HG02870 (cell line): Measurements from ENCODE around the gene DCBLD1.

ENCODE experiments used
- ATAC-seq: cut with Tn5 transposase; IDR thresholded peaks from one replicate; pipeline ENCODE4 v1.9.1; 2021; ENCODE audit warnings: mild to moderate bottlenecking, moderate library complexity; ENCODE audit not compliant: unreplicated experiment

The DCBLD1 gene

GRCh38 chr6:117521791-117522502 is 39.5 kb downstream of the DCBLD1 start:
- no peak for ATAC-seq

GRCh38 chr6:117525607-117526006 is 43.1 kb downstream of the DCBLD1 start:
- no peak for ATAC-seq

GRCh38 chr6:117530467-117531242 is 48.2 kb downstream of the DCBLD1 start:
- no peak for ATAC-seq

GRCh38 chr6:117531346-117531745 is 48.9 kb downstream of the DCBLD1 start:
- no peak for ATAC-seq

GRCh38 chr6:117531809-117532725 is 49.6 kb downstream of the DCBLD1 start:
- ATAC-seq, result no peak

GRCh38 chr6:117533775-117534174 is 51.3 kb downstream of the DCBLD1 start:
- no peak for ATAC-seq

- no peak for ATAC-seq
These were observed 52.5 kb downstream of the DCBLD1 start for GRCh38 chr6:117534974-117535373.

GRCh38 chr6:117536317-117536716 is 53.8 kb downstream of the DCBLD1 start:
- ATAC-seq, result no peak

- ATAC-seq, result no peak
These were observed 56.1 kb downstream of the DCBLD1 start for GRCh38 chr6:117538615-117539014.

- ATAC-seq, result no peak
These were observed 58.2 kb downstream of the DCBLD1 start for GRCh38 chr6:117540670-117541069.

GRCh38 chr6:117542493-117542892 is 60.0 kb downstream of the DCBLD1 start:
- ATAC-seq, result no peak

GRCh38 chr6:117544716-117545115 is 62.2 kb downstream of the DCBLD1 start:
- no peak for ATAC-seq

- no peak for ATAC-seq
These were observed 62.7 kb downstream of the DCBLD1 start for GRCh38 chr6:117545161-117545595.

GRCh38 chr6:117546674-117547073 is 64.2 kb downstream of the DCBLD1 start:
- no peak for ATAC-seq

GRCh38 chr6:117547688-117548621 is 65.5 kb downstream of the DCBLD1 start:
- ATAC-seq, result no peak

GRCh38 chr6:117548797-117549301 is 66.4 kb downstream of the DCBLD1 start:
- peak; percentile 41 for ATAC-seq

- no peak for ATAC-seq
These were observed 67.1 kb downstream of the DCBLD1 start for GRCh38 chr6:117549611-117550010.

- ATAC-seq, result no peak
These were observed 67.7 kb downstream of the DCBLD1 start for GRCh38 chr6:117550078-117550600.

- no peak for ATAC-seq
These were observed 68.3 kb downstream of the DCBLD1 start for GRCh38 chr6:117550618-117551242.
